GM19043 (cell line): ENCODE results near the gene PPIB.
"Not testable (repeated sequence)": the region's sequence is repeated elsewhere in the genome, so short reads cannot be mapped to it uniquely, and the experiment has no call there.

Experiments used
- ATAC-seq: cut with Tn5 transposase; IDR thresholded peaks from one replicate; pipeline ENCODE4 v1.9.1; 2021; ENCODE audit warnings: low read depth; ENCODE audit not compliant: unreplicated experiment

The PPIB gene

DNA sequence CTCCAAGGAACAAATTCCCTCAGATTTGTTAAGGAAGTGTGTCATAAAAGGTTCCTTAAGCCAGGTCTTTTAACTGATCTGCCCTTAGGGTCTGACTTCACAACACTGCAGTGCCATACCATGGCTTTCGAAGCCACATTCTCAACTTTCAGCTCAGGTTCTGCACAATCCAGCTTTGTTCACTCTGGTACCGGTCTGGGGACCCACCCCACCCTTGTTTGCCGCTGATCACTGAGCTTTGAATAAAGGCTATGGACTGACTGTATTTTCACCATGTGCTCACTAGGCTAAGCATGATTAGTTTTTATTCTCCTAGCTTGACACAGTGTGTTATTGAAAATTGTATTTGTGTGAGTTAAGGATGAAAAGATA is 51.2 kb downstream of the PPIB start:
- ATAC-seq = no peak

DNA sequence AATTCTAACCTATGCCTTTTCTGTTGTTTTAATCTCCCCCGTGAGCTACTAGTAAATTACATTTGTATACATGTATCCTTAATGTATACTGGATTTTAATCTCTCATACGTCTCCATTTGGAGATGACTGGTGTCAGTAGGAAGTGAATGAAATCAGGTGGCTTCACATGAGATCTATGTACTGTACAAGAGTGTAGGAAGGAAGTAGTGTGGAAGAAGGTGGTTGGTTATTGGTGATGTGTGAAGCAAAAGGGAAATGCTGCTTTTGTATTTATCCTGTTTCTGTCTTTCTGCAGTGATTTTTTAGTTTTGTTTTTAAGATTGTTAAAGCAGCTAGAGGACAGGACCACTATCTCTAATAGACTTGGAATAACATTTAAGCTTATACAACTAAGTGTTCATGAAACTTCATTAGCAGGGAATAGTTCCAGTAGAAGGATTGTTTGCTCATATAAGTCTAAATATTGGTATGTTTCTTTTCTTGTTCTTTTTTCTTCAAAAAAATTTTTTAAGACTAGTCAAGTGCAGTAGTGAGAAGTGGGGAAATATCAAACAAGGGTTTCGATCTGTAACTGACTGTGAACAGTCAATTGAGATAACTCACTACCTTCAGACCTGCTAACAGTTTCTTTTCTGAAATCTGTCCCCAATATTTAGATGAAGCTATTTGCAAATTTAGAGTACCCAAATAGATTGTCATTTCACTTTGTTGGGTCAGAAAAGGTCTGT is 51.7 kb downstream of the PPIB start:
- ATAC-seq = no peak

DNA sequence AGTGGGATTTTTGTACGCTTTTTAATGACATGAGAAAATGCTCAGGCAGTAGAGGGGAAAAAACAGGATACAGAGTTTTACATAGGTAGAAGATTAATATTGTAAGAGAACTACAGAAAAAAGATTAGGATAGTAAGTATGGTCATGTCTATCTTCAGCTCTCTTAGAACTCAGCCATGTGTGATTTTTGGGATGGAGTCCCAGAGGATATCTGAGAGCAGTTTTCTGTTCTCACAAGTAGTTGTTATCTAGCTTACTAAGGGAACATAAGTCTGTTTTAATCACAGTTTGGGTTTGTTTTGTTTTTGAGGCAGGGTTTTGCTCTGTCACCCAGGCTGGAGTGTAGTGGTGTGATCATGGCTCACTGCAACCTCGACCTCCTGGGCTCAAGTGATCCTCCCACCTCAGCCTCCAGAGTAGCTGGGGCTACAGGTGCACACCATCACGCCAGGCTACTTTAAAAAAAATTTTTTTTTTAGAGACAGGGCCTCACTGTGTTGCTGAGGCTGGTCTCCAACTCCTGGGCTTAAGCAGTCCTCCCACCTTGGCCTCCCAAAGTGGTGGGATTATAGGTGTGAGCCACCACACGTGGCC is 52.6 kb downstream of the PPIB start:
- ATAC-seq = not testable (repeated sequence)

DNA sequence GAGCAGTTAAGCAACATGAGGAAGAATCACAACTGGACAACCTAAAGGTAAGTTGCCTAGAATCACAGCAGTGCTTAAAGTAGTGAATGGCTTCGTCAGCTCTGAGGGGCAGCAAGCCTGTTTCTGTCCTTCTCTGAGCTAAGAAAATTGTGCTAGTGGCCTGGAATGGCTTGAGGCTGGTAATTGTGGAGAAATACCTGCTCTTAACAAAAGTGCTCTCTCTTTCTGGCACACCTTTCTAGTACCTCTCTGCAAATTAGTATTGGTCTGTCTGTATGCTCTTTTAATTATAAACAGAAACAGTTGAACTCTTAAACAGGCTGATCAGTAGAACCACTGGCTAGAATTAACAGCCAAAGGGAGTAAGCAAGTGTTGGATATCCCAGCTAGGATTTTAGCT is 55.5 kb downstream of the PPIB start:
- no peak for ATAC-seq
